ENCODE measurements around the gene ZNF385B.

The ZNF385B gene

GRCh38 chr2:179543361-179543901 is 318.0 kb downstream of the ZNF385B start:
- DNase-seq, result no peak

- DNase-seq, result no peak
Measured at GRCh38 chr2:179541586-179541985, 319.8 kb downstream of the ZNF385B start.

GRCh38 chr2:179539124-179539511 is 322.3 kb downstream of the ZNF385B start:
- DNase-seq, result no peak

GRCh38 chr2:179538406-179539123 is 322.8 kb downstream of the ZNF385B start:
- no peak for DNase-seq

- no peak for DNase-seq
Measured at GRCh38 chr2:179536185-179536584, 325.2 kb downstream of the ZNF385B start.

GRCh38 chr2:179533875-179534274 is 327.5 kb downstream of the ZNF385B start:
- DNase-seq, result no peak

GRCh38 chr2:179532863-179533278 is 328.5 kb downstream of the ZNF385B start:
- no peak for DNase-seq

- DNase-seq, result no peak
Measured at GRCh38 chr2:179528576-179529069, 332.8 kb downstream of the ZNF385B start.

- DNase-seq, result no peak
Measured at GRCh38 chr2:179525340-179525739, 336.1 kb downstream of the ZNF385B start.

GRCh38 chr2:179524809-179525339 is 336.5 kb downstream of the ZNF385B start:
- no peak for DNase-seq

GRCh38 chr2:179521944-179522343 is 339.5 kb downstream of the ZNF385B start:
- DNase-seq, result no peak

GRCh38 chr2:179518830-179519229 is 342.6 kb downstream of the ZNF385B start:
- no peak for DNase-seq

- DNase-seq, result no peak
Measured at GRCh38 chr2:179513181-179513580, 348.2 kb downstream of the ZNF385B start.

GRCh38 chr2:179512281-179513035 is 349.0 kb downstream of the ZNF385B start:
- DNase-seq, result no peak

GRCh38 chr2:179511105-179511789 is 350.2 kb downstream of the ZNF385B start:
- no peak for DNase-seq

GRCh38 chr2:179495315-179495714 is 366.1 kb downstream of the ZNF385B start:
- no peak for DNase-seq

GRCh38 chr2:179488563-179488962 is 372.8 kb downstream of the ZNF385B start:
- no peak for DNase-seq

GRCh38 chr2:179487010-179487731 is 374.2 kb downstream of the ZNF385B start:
- DNase-seq, result no peak

GRCh38 chr2:179483131-179483530 is 378.3 kb downstream of the ZNF385B start:
- DNase-seq, result no peak

- DNase-seq, result no peak
Measured at GRCh38 chr2:179479947-179480346, 381.5 kb downstream of the ZNF385B start.

GRCh38 chr2:179478771-179479170 is 382.6 kb downstream of the ZNF385B start:
- no peak for DNase-seq

GRCh38 chr2:179470992-179471391 is 390.4 kb downstream of the ZNF385B start:
- no peak for DNase-seq
